ENCODE measurements around the gene SPART.

Gene SPART

GRCh38 chr13:36297366-36298338, 48.5 kb downstream of the SPART start, which contains the start of gene CCDC169:
CCDC169 (minus strand) TSS chr13:36297814; CDS start chr13:36297719, 95 bp downstream.
- Histone ChIP-seq H3K9ac (ENCODE audit: low read depth in 1 of 2, low read length in 2 of 2) (peak within 1 kb of the TSS; percentile 34 to 63), H3K4me1 (ENCODE audit: control insufficient read depth in 2 of 2, insufficient read depth in 2 of 2, low read length in 2 of 2) (no peaks in the 10 kb centered on the region), H3K36me3 (ENCODE audit: control insufficient read depth in 2 of 2, insufficient read depth in 2 of 2, low read length in 2 of 2) (no peaks in the 10 kb centered on the region), H3K9me3 (ENCODE audit: control insufficient read depth in 2 of 2, low read length in 2 of 2) (no peaks in the 10 kb centered on the region), H3K4me3 (ENCODE audit: low read length in 2 of 2) (peak within 1 kb of the TSS; percentile 56 to 77), H3K27me3 (ENCODE audit: control insufficient read depth in 2 of 2, insufficient read depth in 2 of 2, low read length in 2 of 2) (peaks cover 0 to 6% of the 10 kb centered on the region in 2 donors), H3K27ac (ENCODE audit: low read depth in 2 of 2, low read length in 2 of 2) (no peak within 1 kb of the TSS)

GRCh38 chr13:36294096-36294495, 52.1 kb downstream of the SPART start:
- H3K36me3 ChIP-seq (ENCODE audit: control insufficient read depth in 2 of 2, insufficient read depth in 2 of 2, low read length in 2 of 2): no peaks in the 10 kb centered on the region
- no peak overlapping the region for H3K27ac ChIP-seq (ENCODE audit: low read depth in 2 of 2, low read length in 2 of 2)
- H3K27me3 ChIP-seq (ENCODE audit: control insufficient read depth in 2 of 2, insufficient read depth in 2 of 2, low read length in 2 of 2): peaks cover 0 to 6% of the 10 kb centered on the region in 2 donors
- no peak overlapping the region for H3K4me3 ChIP-seq (ENCODE audit: low read length in 2 of 2)
- H3K4me1 ChIP-seq (ENCODE audit: control insufficient read depth in 2 of 2, insufficient read depth in 2 of 2, low read length in 2 of 2): no peaks in the 10 kb centered on the region
- H3K9ac ChIP-seq (ENCODE audit: low read depth in 1 of 2, low read length in 2 of 2): no peak overlapping the region
- H3K9me3 ChIP-seq (ENCODE audit: control insufficient read depth in 2 of 2, low read length in 2 of 2): no peaks in the 10 kb centered on the region

DNA sequence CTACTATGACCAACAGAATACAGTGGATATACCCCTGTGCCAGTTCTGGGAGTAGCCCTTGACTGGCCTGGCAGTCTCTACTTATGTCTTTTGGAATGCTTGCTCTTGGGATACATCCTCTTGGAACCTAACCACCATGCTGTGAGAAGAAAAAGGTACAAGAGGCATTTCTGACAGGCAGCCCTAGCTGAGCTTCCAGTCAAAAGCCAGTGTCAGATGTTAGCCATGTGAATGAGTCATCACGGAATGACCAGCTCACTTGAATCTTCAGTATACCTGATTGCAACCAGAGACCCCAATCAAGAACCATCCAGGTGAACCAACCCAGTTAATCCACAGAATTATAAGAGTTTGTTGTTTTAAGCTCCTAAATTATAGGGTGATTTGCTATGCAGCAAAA, 52.7 kb downstream of the SPART start:
- H3K27ac ChIP-seq (ENCODE audit: low read depth in 2 of 2, low read length in 2 of 2): no peak overlapping the region
- no peak overlapping the region for H3K4me3 ChIP-seq (ENCODE audit: low read length in 2 of 2)
- H3K9ac ChIP-seq (ENCODE audit: low read depth in 1 of 2, low read length in 2 of 2): no peak overlapping the region
- H3K4me1 ChIP-seq (ENCODE audit: control insufficient read depth in 2 of 2, insufficient read depth in 2 of 2, low read length in 2 of 2): no peaks in the 10 kb centered on the region
- H3K27me3 ChIP-seq (ENCODE audit: control insufficient read depth in 2 of 2, insufficient read depth in 2 of 2, low read length in 2 of 2): peaks cover 0 to 2% of the 10 kb centered on the region in 2 donors
- no peaks in the 10 kb centered on the region for H3K9me3 ChIP-seq (ENCODE audit: control insufficient read depth in 2 of 2, low read length in 2 of 2)
- no peaks in the 10 kb centered on the region for H3K36me3 ChIP-seq (ENCODE audit: control insufficient read depth in 2 of 2, insufficient read depth in 2 of 2, low read length in 2 of 2)

DNA sequence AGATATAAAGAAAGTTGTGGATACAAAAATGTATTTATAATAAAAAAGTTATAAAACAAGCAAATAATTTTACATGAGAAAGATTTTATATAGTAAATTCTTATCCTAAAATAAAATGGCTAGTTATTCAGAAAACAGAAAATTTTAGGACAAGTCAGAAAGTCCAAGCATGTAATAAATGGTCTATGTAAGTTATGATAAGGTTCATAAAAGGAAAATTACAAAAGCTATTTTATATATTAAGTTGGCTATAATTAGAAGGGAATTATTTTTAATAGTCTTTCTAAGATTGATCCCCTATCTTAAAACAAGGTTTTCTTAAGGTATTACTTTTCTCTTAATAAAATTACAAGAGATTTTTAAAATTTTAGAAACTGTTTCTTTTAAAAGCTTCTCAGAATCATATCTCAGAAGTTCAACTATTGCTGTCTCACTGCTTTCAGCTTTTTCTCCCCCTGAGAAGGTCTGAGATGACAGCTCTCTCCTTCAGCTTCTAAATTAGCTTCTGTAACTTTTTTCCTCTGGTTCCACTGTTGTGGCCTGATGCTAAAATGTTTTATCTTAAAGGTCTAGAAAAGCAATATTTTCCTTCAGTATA, 57.3 kb downstream of the SPART start:
- H3K9me3 ChIP-seq (ENCODE audit: control insufficient read depth in 2 of 2, low read length in 2 of 2): no peaks in the 10 kb centered on the region
- no peaks in the 10 kb centered on the region for H3K4me1 ChIP-seq (ENCODE audit: control insufficient read depth in 2 of 2, insufficient read depth in 2 of 2, low read length in 2 of 2)
- no peak overlapping the region for H3K4me3 ChIP-seq (ENCODE audit: low read length in 2 of 2)
- no peak overlapping the region for H3K9ac ChIP-seq (ENCODE audit: low read depth in 1 of 2, low read length in 2 of 2)
- no peaks in the 10 kb centered on the region for H3K36me3 ChIP-seq (ENCODE audit: control insufficient read depth in 2 of 2, insufficient read depth in 2 of 2, low read length in 2 of 2)
- no peak overlapping the region for H3K27ac ChIP-seq (ENCODE audit: low read depth in 2 of 2, low read length in 2 of 2)
- no peaks in the 10 kb centered on the region for H3K27me3 ChIP-seq (ENCODE audit: control insufficient read depth in 2 of 2, insufficient read depth in 2 of 2, low read length in 2 of 2)

DNA sequence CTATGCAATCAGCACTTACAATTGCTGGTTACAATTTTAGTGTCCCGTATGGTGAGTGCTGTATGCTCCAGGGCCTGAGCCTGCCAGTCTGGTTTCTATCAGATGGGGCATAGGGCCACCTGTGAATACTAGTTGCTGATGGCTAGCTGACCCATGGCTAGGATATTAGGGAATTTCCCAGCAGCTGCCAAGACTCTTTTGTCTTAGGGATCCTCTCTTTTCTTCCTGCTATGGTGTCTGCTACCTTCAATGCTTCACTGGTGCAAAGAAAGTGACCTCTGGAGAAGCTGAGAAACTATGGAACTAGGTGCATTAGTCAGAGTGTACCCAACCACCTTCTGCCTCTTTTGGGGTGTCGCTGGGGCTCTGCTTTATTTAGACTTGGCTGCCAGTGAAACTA, 60.2 kb downstream of the SPART start:
- no peak overlapping the region for H3K9ac ChIP-seq (ENCODE audit: low read depth in 1 of 2, low read length in 2 of 2)
- no peaks in the 10 kb centered on the region for H3K4me1 ChIP-seq (ENCODE audit: control insufficient read depth in 2 of 2, insufficient read depth in 2 of 2, low read length in 2 of 2)
- no peak overlapping the region for H3K27ac ChIP-seq (ENCODE audit: low read depth in 2 of 2, low read length in 2 of 2)
- no peaks in the 10 kb centered on the region for H3K9me3 ChIP-seq (ENCODE audit: control insufficient read depth in 2 of 2, low read length in 2 of 2)
- H3K27me3 ChIP-seq (ENCODE audit: control insufficient read depth in 2 of 2, insufficient read depth in 2 of 2, low read length in 2 of 2): no peaks in the 10 kb centered on the region
- no peaks in the 10 kb centered on the region for H3K36me3 ChIP-seq (ENCODE audit: control insufficient read depth in 2 of 2, insufficient read depth in 2 of 2, low read length in 2 of 2)
- H3K4me3 ChIP-seq (ENCODE audit: low read length in 2 of 2): no peak overlapping the region

GRCh38 chr13:36282821-36283432, 63.3 kb downstream of the SPART start:
- H3K27me3 ChIP-seq (ENCODE audit: control insufficient read depth in 2 of 2, insufficient read depth in 2 of 2, low read length in 2 of 2): no peaks in the 10 kb centered on the region
- no peak overlapping the region for H3K9ac ChIP-seq (ENCODE audit: low read depth in 1 of 2, low read length in 2 of 2)
- no peaks in the 10 kb centered on the region for H3K9me3 ChIP-seq (ENCODE audit: control insufficient read depth in 2 of 2, low read length in 2 of 2)
- no peaks in the 10 kb centered on the region for H3K4me1 ChIP-seq (ENCODE audit: control insufficient read depth in 2 of 2, insufficient read depth in 2 of 2, low read length in 2 of 2)
- H3K27ac ChIP-seq (ENCODE audit: low read depth in 2 of 2, low read length in 2 of 2): no peak overlapping the region
- no peak overlapping the region for H3K4me3 ChIP-seq (ENCODE audit: low read length in 2 of 2)
- H3K36me3 ChIP-seq (ENCODE audit: control insufficient read depth in 2 of 2, insufficient read depth in 2 of 2, low read length in 2 of 2): no peaks in the 10 kb centered on the region

- no peak overlapping the region for H3K4me3 ChIP-seq (ENCODE audit: low read length in 2 of 2)
- no peaks in the 10 kb centered on the region for H3K4me1 ChIP-seq (ENCODE audit: control insufficient read depth in 2 of 2, insufficient read depth in 2 of 2, low read length in 2 of 2)
- no peaks in the 10 kb centered on the region for H3K36me3 ChIP-seq (ENCODE audit: control insufficient read depth in 2 of 2, insufficient read depth in 2 of 2, low read length in 2 of 2)
- no peak overlapping the region for H3K27ac ChIP-seq (ENCODE audit: low read depth in 2 of 2, low read length in 2 of 2)
- H3K27me3 ChIP-seq (ENCODE audit: control insufficient read depth in 2 of 2, insufficient read depth in 2 of 2, low read length in 2 of 2): no peaks in the 10 kb centered on the region
- no peaks in the 10 kb centered on the region for H3K9me3 ChIP-seq (ENCODE audit: control insufficient read depth in 2 of 2, low read length in 2 of 2)
- H3K9ac ChIP-seq (ENCODE audit: low read depth in 1 of 2, low read length in 2 of 2): no peak overlapping the region
Measured at GRCh38 chr13:36275190-36276002, 70.8 kb downstream of the SPART start.

DNA sequence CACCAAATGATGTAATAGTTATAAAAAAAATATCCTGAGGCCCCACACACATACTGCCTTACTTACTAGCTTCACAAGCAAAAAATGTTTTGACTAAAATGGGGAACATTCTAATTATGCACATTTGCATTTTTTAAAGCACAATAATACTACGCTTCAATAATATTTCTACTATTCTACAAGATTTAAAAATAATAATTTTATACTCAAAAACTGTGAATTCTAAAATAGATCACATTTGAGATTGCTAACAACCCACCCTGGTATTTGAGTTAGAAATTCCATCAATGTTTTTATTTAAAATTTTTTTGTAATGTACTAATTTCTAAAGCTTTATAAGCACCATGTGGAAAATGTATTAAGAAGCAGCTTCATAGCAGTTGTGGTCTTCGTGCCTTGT, 72.8 kb downstream of the SPART start:
- Histone ChIP-seq H3K36me3 (ENCODE audit: control insufficient read depth in 2 of 2, insufficient read depth in 2 of 2, low read length in 2 of 2) (no peaks in the 10 kb centered on the region), H3K27ac (ENCODE audit: low read depth in 2 of 2, low read length in 2 of 2) (no peak overlapping the region), H3K9ac (ENCODE audit: low read depth in 1 of 2, low read length in 2 of 2) (no peak overlapping the region), H3K4me3 (ENCODE audit: low read length in 2 of 2) (no peak overlapping the region), H3K4me1 (ENCODE audit: control insufficient read depth in 2 of 2, insufficient read depth in 2 of 2, low read length in 2 of 2) (no peaks in the 10 kb centered on the region), H3K27me3 (ENCODE audit: control insufficient read depth in 2 of 2, insufficient read depth in 2 of 2, low read length in 2 of 2) (no peaks in the 10 kb centered on the region), H3K9me3 (ENCODE audit: control insufficient read depth in 2 of 2, low read length in 2 of 2) (no peaks in the 10 kb centered on the region)

DNA sequence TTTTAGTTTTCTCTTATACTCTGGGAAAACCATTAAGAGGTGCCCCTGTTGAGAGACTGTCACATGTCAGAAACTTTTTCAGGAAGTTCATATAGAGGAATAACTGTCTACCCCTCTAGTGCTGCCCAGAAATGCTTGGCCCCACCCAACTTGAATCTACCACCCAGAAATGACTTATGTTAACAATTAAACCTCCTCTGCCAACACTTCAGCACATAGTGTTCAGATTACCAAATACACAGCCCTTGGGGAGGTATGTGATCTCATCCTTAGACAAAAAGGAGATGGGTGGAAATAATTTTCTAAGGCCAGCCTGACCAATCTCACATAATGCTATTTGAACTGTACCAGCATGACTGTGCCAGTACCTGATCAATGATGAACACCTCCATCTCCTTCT, 84.2 kb downstream of the SPART start:
- Histone ChIP-seq H3K4me3 (ENCODE audit: low read length in 2 of 2) (no peak overlapping the region), H3K36me3 (ENCODE audit: control insufficient read depth in 2 of 2, insufficient read depth in 2 of 2, low read length in 2 of 2) (no peaks in the 10 kb centered on the region), H3K4me1 (ENCODE audit: control insufficient read depth in 2 of 2, insufficient read depth in 2 of 2, low read length in 2 of 2) (no peaks in the 10 kb centered on the region), H3K27me3 (ENCODE audit: control insufficient read depth in 2 of 2, insufficient read depth in 2 of 2, low read length in 2 of 2) (no peaks in the 10 kb centered on the region), H3K9ac (ENCODE audit: low read depth in 1 of 2, low read length in 2 of 2) (no peak overlapping the region), H3K9me3 (ENCODE audit: control insufficient read depth in 2 of 2, low read length in 2 of 2) (no peaks in the 10 kb centered on the region), H3K27ac (ENCODE audit: low read depth in 2 of 2, low read length in 2 of 2) (no peak overlapping the region)
